Measurements from ENCODE around the gene MISP3. TPM values are rescaled to one million over a fixed set of nuclear protein-coding genes. Genes with fewer than 3 reads are reported as not detected.

MISP3 gene
- total RNA-seq, 1 donor from 2014 or later = 2.7 TPM

DNA sequence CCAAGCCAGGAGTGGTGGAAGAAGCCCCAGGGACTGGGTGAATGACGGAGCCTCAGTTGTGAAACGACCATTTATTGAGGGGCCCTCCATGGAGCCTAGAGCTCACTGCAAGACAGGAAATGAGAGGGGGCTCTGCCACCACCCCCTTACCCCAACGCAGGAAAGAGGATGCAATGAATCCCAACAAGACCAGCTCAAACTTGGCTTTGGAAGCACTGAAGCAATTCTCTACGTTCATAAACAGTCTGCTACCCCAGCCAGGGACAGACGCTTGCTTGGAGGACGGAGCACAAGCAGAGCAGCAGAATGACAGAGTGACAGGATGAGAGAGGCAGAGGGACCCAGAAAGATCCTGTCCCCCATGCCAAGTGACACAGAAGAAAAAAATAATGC lies 43.9 kb downstream of the MISP3 start:
- H3K27me3 ChIP-seq = no peaks in the 10 kb centered on the region
- intact Hi-C loops (cut with DNase I) = loop anchor here (5.0 kb wide), 1 partner anchor 34 kb away; no protein-coding TSS in a partner anchor
- H3K9me3 ChIP-seq = no peaks in the 10 kb centered on the region
- TF ChIP-seq POLR2A (IDR thresholded peaks at IDR 0.05) (no peak), POLR2AphosphoS5 (IDR thresholded peaks at IDR 0.05; ENCODE audit: insufficient read depth in 1 of 2, low read depth in 1 of 2) (no peak)
- TF ChIP-seq, protein P1, sequence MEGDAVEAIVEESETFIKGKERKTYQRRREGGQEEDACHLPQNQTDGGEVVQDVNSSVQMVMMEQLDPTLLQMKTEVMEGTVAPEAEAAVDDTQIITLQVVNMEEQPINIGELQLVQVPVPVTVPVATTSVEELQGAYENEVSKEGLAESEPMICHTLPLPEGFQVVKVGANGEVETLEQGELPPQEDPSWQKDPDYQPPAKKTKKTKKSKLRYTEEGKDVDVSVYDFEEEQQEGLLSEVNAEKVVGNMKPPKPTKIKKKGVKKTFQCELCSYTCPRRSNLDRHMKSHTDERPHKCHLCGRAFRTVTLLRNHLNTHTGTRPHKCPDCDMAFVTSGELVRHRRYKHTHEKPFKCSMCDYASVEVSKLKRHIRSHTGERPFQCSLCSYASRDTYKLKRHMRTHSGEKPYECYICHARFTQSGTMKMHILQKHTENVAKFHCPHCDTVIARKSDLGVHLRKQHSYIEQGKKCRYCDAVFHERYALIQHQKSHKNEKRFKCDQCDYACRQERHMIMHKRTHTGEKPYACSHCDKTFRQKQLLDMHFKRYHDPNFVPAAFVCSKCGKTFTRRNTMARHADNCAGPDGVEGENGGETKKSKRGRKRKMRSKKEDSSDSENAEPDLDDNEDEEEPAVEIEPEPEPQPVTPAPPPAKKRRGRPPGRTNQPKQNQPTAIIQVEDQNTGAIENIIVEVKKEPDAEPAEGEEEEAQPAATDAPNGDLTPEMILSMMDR (IDR thresholded peaks at IDR 0.05) = no peak
- peaks cover 78% of the 10 kb centered on the region for H3K4me1 ChIP-seq
- no peak for DNase-seq (ENCODE audit: extremely low spot score in 2 of 2)
- peak overlapping the region; percentile 95 to 99 for H3K4me3 ChIP-seq
- H3K27ac ChIP-seq = peak overlapping the region; percentile 79
- H3K36me3 ChIP-seq = no peaks in the 10 kb centered on the region

DNA sequence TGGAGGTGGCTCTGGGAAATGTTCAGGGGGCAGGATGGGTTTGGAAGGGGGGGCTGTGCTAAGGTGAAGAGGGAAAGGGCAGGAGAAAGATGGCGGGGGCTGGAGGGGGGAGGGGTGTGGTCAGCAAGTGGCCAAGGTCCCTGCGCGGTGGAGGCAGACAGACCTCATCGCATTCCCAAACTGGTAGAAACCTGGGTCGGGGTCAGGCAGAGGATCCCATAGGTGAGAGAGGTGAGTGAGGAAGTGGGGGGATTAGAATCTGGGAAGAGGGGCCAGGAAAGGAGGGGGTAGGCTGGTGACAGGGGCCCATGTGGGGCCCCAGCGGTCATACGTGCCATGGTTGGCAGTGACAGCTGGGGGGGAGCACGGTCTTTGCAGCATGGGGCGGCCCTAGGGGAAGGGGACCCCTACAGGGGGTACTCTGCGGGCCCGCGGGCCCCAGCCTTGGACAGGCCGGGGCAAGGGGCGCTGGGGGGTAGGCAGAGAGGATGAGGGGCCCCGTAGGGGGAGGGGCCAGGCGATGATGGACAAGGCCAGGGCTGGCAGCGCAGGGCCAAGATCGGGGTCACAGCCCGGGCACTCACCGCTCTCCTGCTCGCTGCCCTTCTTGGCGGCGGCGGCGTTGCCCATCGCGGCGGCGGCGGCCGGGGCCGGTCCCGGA lies 44.5 kb downstream of the MISP3 start:
- no peak for DNase-seq (ENCODE audit: extremely low spot score in 2 of 2)
- TF ChIP-seq, protein P1 (IDR thresholded peaks at IDR 0.05) = no peak
- TF ChIP-seq POLR2AphosphoS5 (IDR thresholded peaks at IDR 0.05; ENCODE audit: insufficient read depth in 1 of 2, low read depth in 1 of 2) = no peak
- no peak for TF ChIP-seq POLR2A (IDR thresholded peaks at IDR 0.05)

GRCh38 chr19:14117668-14118164 lies 45.1 kb downstream of the MISP3 start, which contains the start of gene PRKACA:
Gene PRKACA (minus strand): TSS chr19:14117762. CDS start chr19:14117547, 215 bp downstream.
- no peaks in the 10 kb centered on the region for H3K9me3 ChIP-seq
- H3K4me3 ChIP-seq = peak within 1 kb of the TSS; percentile 95 to 99
- peak within 1 kb of the TSS; percentile 98 for H3K27ac ChIP-seq
- intact Hi-C loops (cut with DNase I) = loop anchor here (5.0 kb wide), 1 partner anchor 35 kb away; no protein-coding TSS in a partner anchor
- H3K4me1 ChIP-seq = peaks cover 66% of the 10 kb centered on the region
- H3K36me3 ChIP-seq = no peaks in the 10 kb centered on the region
- DNase-seq (ENCODE audit: extremely low spot score in 2 of 2) = peak in 1 of 2 donors; percentile 100
- H3K27me3 ChIP-seq = no peaks in the 10 kb centered on the region
- TF ChIP-seq, protein P1 (IDR thresholded peaks at IDR 0.05) = no peak
- TF ChIP-seq POLR2AphosphoS5 (IDR thresholded peaks at IDR 0.05; ENCODE audit: insufficient read depth in 1 of 2, low read depth in 1 of 2) (peak; percentile 27 to 76), POLR2A (IDR thresholded peaks at IDR 0.05) (peak in 1 of 2 donors; percentile 74)

More for the DNA sequence above, 44.5 kb downstream of the MISP3 start:
- no peaks in the 10 kb centered on the region for H3K36me3 ChIP-seq
- H3K27ac ChIP-seq = peak overlapping the region; percentile 79
- peak overlapping the region; percentile 95 to 99 for H3K4me3 ChIP-seq
- no peaks in the 10 kb centered on the region for H3K27me3 ChIP-seq
- intact Hi-C loops (cut with DNase I) = loop anchor here (5.0 kb wide), 1 partner anchor 35 kb away; no protein-coding TSS in a partner anchor
- H3K4me1 ChIP-seq = peaks cover 73% of the 10 kb centered on the region
- H3K9me3 ChIP-seq = no peaks in the 10 kb centered on the region

- Histone ChIP-seq H3K27ac (peak overlapping the region; percentile 98), H3K9me3 (no peaks in the 10 kb centered on the region), H3K4me3 (peak overlapping the region; percentile 58 to 80), H3K27me3 (no peaks in the 10 kb centered on the region), H3K36me3 (no peaks in the 10 kb centered on the region), H3K4me1 (peaks cover 59% of the 10 kb centered on the region)
- TF ChIP-seq POLR2AphosphoS5 (IDR thresholded peaks at IDR 0.05; ENCODE audit: insufficient read depth in 1 of 2, low read depth in 1 of 2) = peak in 1 of 2 donors; percentile 91
- TF ChIP-seq POLR2A (IDR thresholded peaks at IDR 0.05) = peak in 1 of 2 donors; percentile 60
- TF ChIP-seq, protein P1 (IDR thresholded peaks at IDR 0.05) = no peak
- peak in 1 of 2 donors; percentile 98 for DNase-seq (ENCODE audit: extremely low spot score in 2 of 2)
- intact Hi-C loops (cut with DNase I) = loop anchor here (5.0 kb wide), 1 partner anchor 36 kb away; no protein-coding TSS in a partner anchor
Observed at GRCh38 chr19:14118165-14119051, 45.8 kb downstream of the MISP3 start.
